Motor neuron (in vitro differentiated cells): ENCODE measurements around the gene RIMS3. TPM values are rescaled to one million over a fixed set of nuclear protein-coding genes. Genes with fewer than 3 reads are reported as not detected.
"Not testable (repeated sequence)": the region's sequence is repeated elsewhere in the genome, so short reads cannot be mapped to it uniquely, and the experiment has no call there.

Experiments used
- ATAC-seq, 8 experiments: fragments of 200-7000 bp; cut with Tn5 transposase; replicated peaks in 6 of 8; 2 replicates each; pipeline ENCODE4 v1.8.0; 2021; ENCODE audit warnings: mild to moderate bottlenecking in 8 of 8, moderate library complexity in 8 of 8
- H3K27ac ChIP-seq, 2 donors: fragments of 250-450 bp; sonication (Bioruptor Pico); 2 replicates each; pipeline ENCODE4 v1.9.0; 2021; ENCODE audit warnings: antibody characterized with exemption in 2 of 2, mild to moderate bottlenecking in 2 of 2, moderate library complexity in 1 of 2
- H3K4me1 ChIP-seq, 2 donors: fragments of 250-450 bp; sonication (Bioruptor Pico); replicated peaks in 1 of 2; 2 replicates each; pipeline ENCODE4 v1.6.1; 2021; ENCODE audit warnings: antibody characterized with exemption in 2 of 2, mild to moderate bottlenecking in 2 of 2, moderate library complexity in 1 of 2
- H3K4me3 ChIP-seq, 5 donors: fragments of 250-450 bp; sonication (Bioruptor Pico); 2 replicates each; pipeline ENCODE4 v1.9.0; 2021; ENCODE audit warnings: antibody characterized with exemption in 5 of 5, mild to moderate bottlenecking in 5 of 5, moderate library complexity in 4 of 5
- WGBS, 10 experiments: fragments of 450-650 bp; shearing (Covaris generic); methylation state at CpG; one replicate each; pipeline ENCODE4 v1.0.0; 2022; 5-methylcytosine and 5-hydroxymethylcytosine counted together
- in situ Hi-C, 9 experiments: fragments of 400-800 bp; cut with MboI; loops; one replicate each; pipeline ENCODE4 v1.15.0; 2021; ENCODE audit warnings: low sequenced_read_pairs in 9 of 9, low pct_unique_long_range_greater_than_20kb in 2 of 9; ENCODE audit not compliant: unreplicated experiment in 9 of 9
- total RNA-seq, 8 experiments: library from RNA; unstranded; fragments of 300-600 nt; gene quantifications; 2 replicates each; pipeline versions ENCODE4 v1.2.3 to v1.2.4, GENCODE V29; 2022

The RIMS3 gene
- total RNA-seq, 8 experiments from 2014 or later: 0.13 to 112 (median 52.3) TPM

DNA sequence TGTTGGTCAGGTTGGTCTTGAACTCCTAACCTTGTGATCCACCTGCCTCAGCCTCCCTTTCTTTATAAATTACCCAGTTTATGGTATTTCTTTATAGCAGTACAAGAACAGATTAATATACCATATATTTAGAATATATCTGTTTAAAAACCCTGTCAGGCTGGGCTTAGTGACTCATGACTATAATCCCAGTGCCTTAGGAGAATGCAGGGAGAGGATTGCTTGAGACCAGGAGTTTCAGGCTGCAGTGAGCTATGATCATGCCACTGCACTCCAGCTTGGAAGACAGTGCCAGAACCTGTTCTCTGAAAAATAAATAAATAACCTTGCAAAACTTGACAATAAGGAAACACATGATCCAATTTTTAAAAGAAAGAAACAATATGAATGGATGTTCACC, 90.1 kb downstream of the RIMS3 start:
- in situ Hi-C loops: no loop called here
- Histone ChIP-seq H3K4me3 (no peak overlapping the region), H3K27ac (no peak overlapping the region), H3K4me1 (no peaks in the 10 kb centered on the region)
- ATAC-seq: no peak

DNA sequence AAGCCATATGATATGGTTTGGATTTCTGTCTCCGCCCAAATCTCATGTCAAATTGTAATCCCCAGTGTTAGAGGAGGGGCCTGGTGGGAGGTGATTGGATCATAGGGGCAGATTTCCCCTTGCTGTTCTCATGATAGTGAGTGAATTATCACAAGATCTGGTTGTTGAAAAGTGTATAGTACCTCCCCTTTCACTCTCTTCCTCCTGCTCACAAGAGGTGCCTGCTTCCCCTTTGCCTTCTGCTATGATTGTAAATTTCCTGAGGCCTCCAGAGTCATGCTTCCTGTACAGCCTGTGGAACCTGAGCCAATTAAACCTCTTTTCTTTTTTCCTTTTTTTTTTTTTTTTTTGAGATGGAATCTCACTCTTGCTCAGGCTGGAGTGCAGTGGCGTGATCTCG, 90.7 kb downstream of the RIMS3 start:
- in situ Hi-C loops, H3K4me1 ChIP-seq, H3K27ac ChIP-seq, H3K4me3 ChIP-seq, ATAC-seq: not testable (repeated sequence)
- WGBS, 10 experiments: 14 to 97% (median 70%) methylated on average over 1 to 3 of the region's 3 CpGs; no CpG with 5 or more reads in 2 of the 10 experiments

Other genes with a start within 250 kb of the RIMS3 start
- gene ZFP69B, start 215.2 kb downstream of the RIMS3 start, total RNA-seq: 10 to 100 TPM in 3 of 8 experiments, 1 to 10 TPM in 5; 1.9 to 17.6 (median 8.7) TPM
- 1 to 10 TPM; 4.8 to 8.5 (median 7.3) TPM for gene ZFP69, start 188.4 kb downstream of the RIMS3 start, total RNA-seq
- 10 to 100 TPM in 4 of 8 experiments, 1 to 10 TPM in 4; 7.6 to 16.0 (median 10.7) TPM for gene EXO5, start 156.9 kb downstream of the RIMS3 start, total RNA-seq
- gene ZNF684, start 134.0 kb downstream of the RIMS3 start, total RNA-seq: 1 to 10 TPM in 7 of 8 experiments, under 1 TPM in 1; 0.97 to 8.0 (median 5.6) TPM
- 10 to 100 TPM; 30.0 to 83.7 (median 65.7) TPM for gene NFYC, start 26.0 kb upstream of the RIMS3 start, total RNA-seq
- 1 to 10 TPM in 2 of 8 experiments, under 1 TPM in 6; 0.22 to 4.6 (median 0.53) TPM for gene KCNQ4, start 118.1 kb upstream of the RIMS3 start, total RNA-seq
- gene CITED4, start 196.7 kb upstream of the RIMS3 start, total RNA-seq: 1 to 10 TPM in 6 of 8 experiments, under 1 TPM in 2; 0.20 to 6.1 (median 2.8) TPM